Measurements from ENCODE around the gene GTPBP1. TPM values are rescaled to one million over a fixed set of nuclear protein-coding genes. Genes with fewer than 3 reads are reported as not detected.

The GTPBP1 gene
- polyA plus RNA-seq (2012; ENCODE audit: insufficient read depth, insufficient read length) = 45.2 TPM

DNA sequence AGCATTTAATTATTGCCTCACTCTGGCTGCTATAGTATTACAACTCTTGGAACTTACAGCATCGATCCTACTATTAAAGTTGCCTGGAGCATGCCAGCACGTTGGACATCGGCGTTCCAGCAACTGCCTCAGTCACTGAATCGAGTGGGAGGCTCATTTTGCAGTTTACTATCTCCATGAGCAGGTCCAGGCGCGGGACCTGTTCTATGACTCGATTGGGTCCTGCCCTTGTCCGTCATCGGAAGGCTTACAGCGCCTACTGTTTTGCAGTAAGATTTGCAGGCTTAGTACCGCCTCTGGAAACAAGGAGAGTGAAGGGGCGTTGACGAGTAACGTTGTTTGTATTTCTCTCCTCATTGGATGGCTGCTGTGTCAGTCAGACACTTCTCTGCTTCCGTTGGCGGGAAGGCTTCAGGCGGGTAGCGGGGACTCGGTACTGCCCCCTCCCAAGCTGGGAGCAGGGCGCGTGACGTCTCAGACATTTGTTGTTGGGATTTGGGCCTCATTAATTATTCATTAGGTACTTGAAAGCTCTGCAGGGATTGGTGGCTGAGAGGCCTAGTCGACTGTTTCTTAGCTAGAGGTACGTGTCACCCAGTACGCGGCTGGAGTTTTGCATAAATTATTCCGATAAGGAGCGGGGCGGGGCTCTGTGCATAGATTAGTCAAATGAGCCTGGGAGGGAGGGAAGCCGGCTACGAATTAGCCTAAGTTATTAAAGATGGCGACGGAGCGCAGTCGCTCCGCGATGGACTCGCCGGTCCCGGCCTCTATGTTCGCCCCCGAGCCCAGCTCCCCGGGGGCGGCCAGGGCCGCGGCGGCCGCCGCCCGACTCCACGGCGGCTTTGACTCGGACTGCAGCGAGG is at the start of gene GTPBP1:
GTPBP1 (plus strand) TSS at position 710 of the 866 bp plus-strand sequence; CDS start at position 722, 12 bp downstream.
- peak within 1 kb of the TSS; percentile 75 for H3K4me3 ChIP-seq (ENCODE audit: low read length)
- peak; percentile 100 for DNase-seq (ENCODE audit: low read depth, low spot score)

DNA sequence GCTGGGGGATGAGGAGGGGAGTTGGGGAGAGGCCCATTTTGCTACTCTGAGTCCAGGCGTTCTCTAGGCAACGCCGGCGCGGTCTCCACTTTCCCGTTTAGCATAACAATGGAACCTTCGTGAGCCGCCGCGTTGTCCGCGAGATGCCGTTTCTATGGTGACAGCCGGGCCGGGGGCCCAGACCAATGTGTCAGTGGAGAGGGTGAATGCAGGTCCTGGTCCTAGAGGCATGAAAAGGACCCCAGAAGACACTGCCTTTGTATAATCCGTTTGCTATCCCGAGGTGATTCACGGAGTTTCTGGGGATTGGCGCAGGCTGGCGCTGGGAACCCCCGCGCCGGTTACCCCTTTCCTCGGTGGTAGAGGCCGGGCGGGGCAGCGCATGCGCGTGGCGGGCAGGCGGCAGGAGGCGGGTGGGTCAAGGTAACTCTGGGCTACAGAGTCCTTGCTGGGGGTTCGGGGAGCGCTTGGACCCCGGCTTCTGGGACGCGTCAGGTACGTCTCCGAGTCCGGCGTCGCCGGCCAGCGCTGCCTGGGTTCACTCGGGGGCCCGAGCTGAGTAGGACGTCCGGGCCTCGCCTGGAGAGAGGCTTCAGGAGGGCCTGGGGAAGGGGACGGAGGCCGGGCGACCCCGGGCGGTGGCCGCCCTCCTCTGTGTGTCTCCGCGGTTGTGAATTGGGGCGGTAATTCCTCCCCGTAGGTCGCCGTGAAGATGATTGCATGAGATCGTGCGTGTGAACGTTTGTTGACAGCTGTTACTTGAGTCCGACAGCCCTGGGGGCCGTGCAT is 49.3 kb upstream of the GTPBP1 start, which contains the start of the genes CBY1 and FAM227A:
CBY1 (plus strand) TSS at position 383 of the 789 bp plus-strand sequence. CDS start 11,417 bp downstream, outside the sequence.
FAM227A (minus strand) TSS at position 137 of the 789 bp plus-strand sequence. CDS start 6,224 bp downstream, outside the sequence.
- H3K4me3 ChIP-seq (ENCODE audit: low read length) = peak within 1 kb of the TSS; percentile 89
- DNase-seq (ENCODE audit: low read depth, low spot score) = peak; percentile 67

DNA sequence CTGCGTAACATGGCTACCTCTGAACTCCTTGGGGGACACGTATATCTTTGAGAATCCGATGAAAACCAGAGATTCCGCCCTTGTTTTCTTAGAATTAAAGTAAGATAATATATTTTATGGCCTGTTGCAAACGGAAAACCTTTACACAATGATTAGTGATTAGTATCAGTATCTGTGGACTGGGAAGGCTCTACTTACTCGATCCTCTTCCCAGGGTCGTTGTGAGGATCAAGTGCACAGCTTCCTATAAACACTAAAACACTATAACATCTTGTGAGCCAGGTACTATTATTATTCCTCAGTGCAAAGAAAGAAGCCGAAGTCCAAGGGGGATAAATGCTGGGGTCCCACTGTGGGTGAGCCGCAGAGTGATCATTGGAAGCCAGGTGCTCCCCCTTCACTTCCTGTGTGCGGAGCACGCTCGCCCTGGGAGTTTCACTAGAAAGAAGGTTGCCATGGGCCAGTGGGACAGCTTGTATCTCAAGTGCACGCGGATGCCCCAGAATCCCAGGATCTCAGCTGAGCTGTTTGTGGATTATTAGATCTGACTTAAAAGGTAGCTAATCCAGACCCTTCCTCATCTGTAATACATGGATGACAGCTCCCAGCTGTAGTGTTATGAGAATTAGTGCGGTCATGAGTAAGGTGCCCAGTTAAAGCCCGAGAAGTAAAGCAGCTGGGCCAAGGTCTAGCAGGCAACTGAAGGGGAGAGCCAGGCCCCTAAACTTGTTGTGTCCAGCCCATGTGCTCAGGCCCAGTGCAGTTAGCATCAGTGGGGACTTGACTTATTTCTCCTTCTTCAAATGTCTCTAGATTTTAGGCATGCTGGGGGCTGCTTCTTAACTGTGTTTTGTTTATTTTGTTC is 48.5 kb upstream of the GTPBP1 start:
- DNase-seq (ENCODE audit: low read depth, low spot score) = no peak

GRCh38 chr22:38674888-38675287 is 30.9 kb upstream of the GTPBP1 start:
- DNase-seq (ENCODE audit: low read depth, low spot score) = no peak
- no peak overlapping the region for H3K4me3 ChIP-seq (ENCODE audit: low read length)

More for the DNA sequence above, 48.5 kb upstream of the GTPBP1 start:
- peak overlapping the region; percentile 89 for H3K4me3 ChIP-seq (ENCODE audit: low read length)

GRCh38 chr22:38675833-38676232 is 29.9 kb upstream of the GTPBP1 start:
- no peak overlapping the region for H3K4me3 ChIP-seq (ENCODE audit: low read length)
- no peak for DNase-seq (ENCODE audit: low read depth, low spot score)

- DNase-seq (ENCODE audit: low read depth, low spot score) = peak; percentile 72
- H3K4me3 ChIP-seq (ENCODE audit: low read length) = peak within 1 kb of the TSS; percentile 99
Observed at GRCh38 chr22:38681582-38682335, 24.0 kb upstream of the GTPBP1 start, which contains the start of gene TOMM22. TOMM22 (plus strand) TSS chr22:38681957; CDS start chr22:38681979, 22 bp downstream.

- H3K4me3 ChIP-seq (ENCODE audit: low read length) = no peak overlapping the region
- no peak for DNase-seq (ENCODE audit: low read depth, low spot score)
Observed at GRCh38 chr22:38684895-38685294, 20.8 kb upstream of the GTPBP1 start.

DNA sequence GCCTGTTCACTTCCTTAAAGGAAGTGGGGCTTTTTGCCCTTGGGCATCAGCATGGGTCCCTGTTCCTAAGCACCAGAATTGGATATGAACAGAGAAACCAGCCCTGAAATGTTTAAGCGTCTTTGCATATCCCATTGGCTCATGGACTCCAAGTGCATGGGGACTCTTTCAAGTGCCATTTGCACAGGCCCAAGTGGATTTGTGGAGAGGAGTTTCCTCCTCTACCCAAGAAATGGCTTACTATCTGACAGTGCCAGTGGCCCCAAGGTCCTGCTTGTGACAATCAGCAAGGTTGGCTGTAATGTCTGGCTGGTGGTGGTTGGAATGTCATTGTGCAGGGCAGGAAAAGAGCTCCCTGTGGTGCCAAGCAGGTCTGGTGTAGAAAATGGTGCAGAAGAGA is 20.0 kb upstream of the GTPBP1 start:
- H3K4me3 ChIP-seq (ENCODE audit: low read length) = no peak overlapping the region
- DNase-seq (ENCODE audit: low read depth, low spot score) = no peak

DNA sequence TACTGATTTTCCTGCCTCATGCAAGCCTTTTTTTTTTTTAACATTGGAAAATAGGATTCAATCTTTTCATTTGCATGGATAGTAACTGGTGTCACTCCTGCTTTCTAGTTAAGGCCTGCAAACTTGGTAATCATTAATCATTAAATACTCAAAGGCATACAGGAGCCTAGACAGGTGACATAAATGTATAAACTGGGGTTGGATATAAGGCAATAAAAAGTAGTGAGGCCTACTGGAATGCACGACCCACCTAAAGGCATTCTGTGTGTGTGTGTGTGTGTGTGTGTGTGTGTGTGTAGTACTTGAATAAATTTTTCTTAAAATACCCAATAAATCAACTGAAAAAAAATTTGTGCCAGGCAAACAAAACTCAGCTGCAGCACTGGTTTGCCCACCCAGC is 16.1 kb upstream of the GTPBP1 start:
- H3K4me3 ChIP-seq (ENCODE audit: low read length) = no peak overlapping the region
- no peak for DNase-seq (ENCODE audit: low read depth, low spot score)

- no peak for DNase-seq (ENCODE audit: low read depth, low spot score)
- no peak overlapping the region for H3K4me3 ChIP-seq (ENCODE audit: low read length)
Observed at GRCh38 chr22:38694049-38694448, 11.7 kb upstream of the GTPBP1 start.

- no peak for DNase-seq (ENCODE audit: low read depth, low spot score)
Observed at GRCh38 chr22:38694940-38695339, 10.8 kb upstream of the GTPBP1 start.

DNA sequence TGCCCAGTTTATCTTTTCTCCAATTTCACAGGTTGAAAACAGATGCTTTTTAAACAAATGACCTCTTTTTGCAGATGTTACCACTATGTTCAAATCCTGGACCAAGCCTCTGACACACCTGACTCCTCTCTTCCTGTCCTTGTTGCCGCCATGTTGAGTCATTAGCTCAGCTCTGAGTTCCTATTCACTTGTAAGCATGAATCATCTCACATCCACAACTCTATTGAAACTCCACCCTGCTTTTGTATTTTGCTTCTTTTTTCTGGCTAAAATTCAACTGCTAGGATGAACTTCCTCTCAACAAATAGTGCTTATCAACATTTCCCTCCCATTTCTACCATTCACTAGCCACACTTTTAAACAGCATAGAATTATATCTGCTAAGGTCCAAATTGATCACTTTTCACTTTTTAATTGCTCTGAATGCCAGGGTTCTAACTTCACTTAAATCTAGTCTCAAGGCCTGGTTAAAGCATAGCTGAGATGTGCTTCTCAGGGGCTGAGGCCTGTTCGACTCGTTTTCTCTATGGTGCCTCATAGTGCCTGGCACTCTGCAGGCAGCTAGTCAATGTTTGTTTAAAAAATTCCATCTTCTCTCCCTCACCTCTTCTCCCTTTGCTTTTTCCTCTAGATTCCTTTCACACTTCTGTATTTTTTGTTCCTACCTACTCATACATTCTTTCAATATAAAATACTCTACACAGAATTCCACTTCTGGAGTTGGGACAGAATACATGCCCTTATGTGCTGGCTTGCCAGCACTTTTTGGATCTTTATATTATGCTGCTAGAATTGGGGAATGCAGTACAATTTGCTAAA is 8.9 kb upstream of the GTPBP1 start:
- no peak overlapping the region for H3K4me3 ChIP-seq (ENCODE audit: low read length)
- DNase-seq (ENCODE audit: low read depth, low spot score) = no peak

More at GRCh38 chr22:38694940-38695339, 10.8 kb upstream of the GTPBP1 start:
- H3K4me3 ChIP-seq (ENCODE audit: low read length) = no peak overlapping the region

DNA sequence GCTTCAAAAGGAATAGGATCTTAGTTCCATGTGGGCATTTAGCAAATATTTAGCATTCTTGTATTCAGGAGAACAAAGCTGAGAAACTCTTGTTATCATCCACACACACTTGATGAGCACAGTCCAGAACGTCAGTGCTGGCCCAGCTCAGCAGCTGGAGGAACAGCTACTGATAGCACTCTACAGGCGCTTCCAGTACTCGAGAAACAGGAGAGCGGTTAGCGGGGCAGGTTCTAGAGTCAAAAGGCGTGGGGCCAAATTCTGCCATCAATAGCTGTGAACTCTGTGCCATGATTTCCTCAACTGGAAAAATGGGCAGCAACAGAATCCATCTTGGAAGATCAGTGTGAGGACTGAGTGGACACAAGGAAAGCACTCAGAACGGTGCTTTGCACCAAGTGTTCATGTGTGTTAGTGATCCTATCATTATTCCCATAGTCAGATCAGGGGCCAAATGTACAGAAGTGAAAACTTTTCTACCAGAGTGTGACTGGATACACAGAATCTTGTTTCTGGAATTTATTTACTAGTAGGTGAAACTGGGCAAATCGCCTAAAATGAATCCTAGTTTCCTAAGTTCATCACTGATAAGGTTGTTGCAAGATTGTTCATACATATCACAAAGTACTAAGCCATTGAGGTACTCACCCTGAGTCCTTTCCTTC is 8.2 kb upstream of the GTPBP1 start:
- DNase-seq (ENCODE audit: low read depth, low spot score) = no peak
- no peak overlapping the region for H3K4me3 ChIP-seq (ENCODE audit: low read length)

DNA sequence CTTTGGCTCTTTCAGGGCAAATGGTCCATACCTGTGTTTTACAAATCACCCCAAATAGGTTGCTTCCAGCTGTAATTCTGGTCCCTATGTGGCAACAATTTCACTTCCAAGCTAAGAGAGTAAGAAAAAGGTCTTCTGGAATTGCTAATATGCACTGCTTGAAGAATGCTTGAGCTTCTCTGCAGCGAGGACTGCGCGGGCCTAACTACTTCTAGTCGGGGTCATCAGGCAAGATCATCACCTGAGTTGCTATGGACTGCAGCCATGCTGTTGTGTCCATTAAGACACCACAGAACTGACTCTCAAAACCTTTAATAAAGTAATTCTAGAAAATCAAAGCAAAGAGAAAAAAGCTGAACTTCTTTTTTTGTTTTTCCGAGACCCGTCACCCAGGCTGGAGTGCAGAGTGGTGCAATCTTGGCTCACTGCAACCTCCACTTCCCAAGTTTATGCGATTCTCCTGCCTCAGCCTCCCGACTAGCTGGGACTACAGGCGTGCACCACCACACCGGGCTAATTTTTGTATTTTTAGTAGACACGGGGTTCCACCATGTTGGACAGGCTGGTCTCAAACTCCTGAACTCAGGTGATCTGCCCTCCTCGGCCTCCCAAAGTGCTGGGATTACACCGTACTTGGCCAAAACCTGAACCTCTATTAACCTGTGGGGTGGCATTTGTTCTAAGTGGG is 7.2 kb upstream of the GTPBP1 start:
- H3K4me3 ChIP-seq (ENCODE audit: low read length) = no peak overlapping the region
- DNase-seq (ENCODE audit: low read depth, low spot score) = no peak

- no peak overlapping the region for H3K4me3 ChIP-seq (ENCODE audit: low read length)
- no peak for DNase-seq (ENCODE audit: low read depth, low spot score)
Observed at GRCh38 chr22:38699143-38699542, 6.6 kb upstream of the GTPBP1 start.

DNA sequence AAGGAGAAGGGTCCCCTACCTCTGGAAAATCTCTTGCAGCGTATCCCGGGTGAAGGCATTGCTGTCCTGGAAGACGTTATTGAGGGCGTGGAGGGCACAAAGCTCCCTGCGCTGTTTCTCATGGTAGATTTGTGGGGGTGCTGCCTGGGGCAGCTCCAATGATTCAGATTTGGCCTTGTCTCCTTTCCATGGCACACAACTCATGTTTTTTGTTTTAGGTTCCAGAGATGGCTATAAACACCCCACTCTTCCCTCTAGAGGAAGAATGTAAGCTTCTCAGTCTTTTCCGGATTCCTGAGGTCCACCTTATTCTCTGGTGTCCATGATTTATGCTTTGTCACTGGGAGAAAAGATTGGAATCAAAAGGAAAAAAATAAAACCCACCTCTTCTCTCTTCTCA is 6.0 kb upstream of the GTPBP1 start:
- DNase-seq (ENCODE audit: low read depth, low spot score) = no peak
- H3K4me3 ChIP-seq (ENCODE audit: low read length) = peak overlapping the region; percentile 75

All from Jurkat, Clone E6-1 (cell line).